HG03139 (cell line): ENCODE data around the gene MTREX.
A peak's percentile ranks its signal among the peaks of the same experiment; 100 is the strongest.

Experiments used
- ATAC-seq: cut with Tn5 transposase; IDR thresholded peaks from one replicate; pipeline ENCODE4 v1.9.1; 2021; ENCODE audit not compliant: unreplicated experiment

The MTREX gene

DNA sequence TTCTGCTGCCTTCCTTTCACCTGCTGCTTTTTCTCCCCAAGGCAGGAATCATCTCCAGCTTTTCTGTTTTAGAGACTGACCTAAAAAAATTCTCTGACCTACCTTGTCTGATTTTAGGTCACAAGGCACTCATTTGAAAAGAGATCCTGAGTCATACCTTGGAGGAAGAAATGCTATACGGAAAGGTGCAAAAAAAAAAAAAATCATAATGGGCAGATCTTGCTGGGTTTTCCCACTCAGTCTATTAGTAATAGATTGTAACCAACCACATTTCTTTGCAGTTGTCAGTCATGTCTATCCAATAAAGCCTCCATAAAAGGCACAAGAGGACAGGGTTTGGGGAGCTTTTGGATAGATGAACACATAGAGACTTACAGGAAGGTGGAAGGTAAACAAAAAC is 70.0 kb downstream of the MTREX start:
- ATAC-seq: no peak

GRCh38 chr5:55383254-55383653 is 75.5 kb downstream of the MTREX start:
- no peak for ATAC-seq

DNA sequence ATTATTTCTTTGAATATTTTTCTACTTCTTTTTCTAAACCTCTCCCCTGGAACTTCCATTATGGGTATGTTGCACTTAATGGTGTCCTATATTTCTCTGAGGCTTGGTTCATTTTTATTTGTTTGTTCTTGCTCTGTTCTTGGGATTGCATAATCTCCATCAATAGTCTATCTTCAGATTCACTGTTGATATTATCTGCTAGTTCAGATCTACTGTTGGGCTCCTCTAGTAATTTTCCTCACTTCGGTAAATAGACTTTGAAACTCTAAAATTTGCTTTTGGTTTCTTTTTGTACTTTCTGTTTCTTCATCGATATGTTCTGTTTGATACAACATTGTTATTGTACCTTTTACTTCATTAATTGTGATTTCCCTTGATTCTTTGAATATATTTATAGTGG is 76.3 kb downstream of the MTREX start:
- no peak for ATAC-seq

DNA sequence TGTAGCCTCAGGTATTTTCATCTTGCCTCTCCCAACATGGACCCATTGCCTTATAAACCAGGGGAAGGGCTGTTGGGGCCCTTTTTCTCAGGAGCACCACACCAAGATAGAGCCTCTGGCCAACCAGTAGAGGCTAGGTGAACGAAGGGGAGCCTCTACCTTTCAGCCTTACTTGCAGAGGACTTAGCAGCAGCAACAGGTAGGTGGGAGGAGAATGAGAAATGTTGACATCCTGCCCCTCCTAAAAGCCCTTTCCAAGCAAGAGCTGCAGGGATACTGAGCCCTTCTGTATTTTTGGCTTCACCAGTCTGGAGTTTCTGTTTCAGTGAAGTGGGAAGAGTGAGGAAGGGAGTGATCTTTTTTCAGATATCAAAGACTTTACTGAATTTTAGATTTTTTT is 77.4 kb downstream of the MTREX start:
- no peak for ATAC-seq

DNA sequence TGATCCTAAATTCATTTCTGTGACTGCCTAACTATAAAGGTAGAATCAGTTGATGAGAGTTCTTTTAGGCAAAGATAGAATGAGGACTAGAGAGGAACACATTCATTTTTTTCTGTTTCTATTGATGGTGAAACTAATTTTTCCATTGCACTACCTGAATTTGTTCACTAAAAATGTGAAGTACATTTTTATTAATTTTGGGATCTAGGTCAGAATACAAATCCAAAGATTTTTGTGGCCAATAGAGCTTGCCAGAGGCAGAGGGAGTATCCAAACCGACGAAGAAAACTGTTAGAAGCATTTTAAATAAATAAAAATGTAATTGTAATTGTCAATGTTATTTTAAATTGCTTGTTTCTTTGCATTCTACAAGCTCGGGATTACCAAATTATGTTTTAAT is 78.1 kb downstream of the MTREX start:
- ATAC-seq: no peak

GRCh38 chr5:55386356-55386755 is 78.6 kb downstream of the MTREX start:
- no peak for ATAC-seq

GRCh38 chr5:55387865-55388264 is 80.1 kb downstream of the MTREX start:
- ATAC-seq: no peak

DNA sequence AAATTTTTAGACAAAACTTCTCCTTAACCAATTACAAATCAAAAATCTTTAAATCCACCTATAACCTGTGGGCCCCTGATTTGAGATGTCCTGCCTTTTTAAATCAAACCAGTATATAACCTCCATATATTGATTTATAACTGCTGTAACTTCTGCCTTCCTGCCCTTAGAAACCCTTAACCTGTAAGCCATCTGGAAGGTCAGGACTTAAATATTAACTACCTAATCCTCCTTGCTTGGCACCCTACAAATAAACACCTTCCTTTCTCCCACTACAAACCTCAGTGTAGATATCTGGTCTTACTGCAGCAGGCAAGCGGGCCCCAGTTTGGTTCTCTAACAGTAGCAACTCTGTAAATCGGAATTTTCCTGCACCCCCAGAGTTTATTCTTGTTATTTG is 83.9 kb downstream of the MTREX start:
- no peak for ATAC-seq

DNA sequence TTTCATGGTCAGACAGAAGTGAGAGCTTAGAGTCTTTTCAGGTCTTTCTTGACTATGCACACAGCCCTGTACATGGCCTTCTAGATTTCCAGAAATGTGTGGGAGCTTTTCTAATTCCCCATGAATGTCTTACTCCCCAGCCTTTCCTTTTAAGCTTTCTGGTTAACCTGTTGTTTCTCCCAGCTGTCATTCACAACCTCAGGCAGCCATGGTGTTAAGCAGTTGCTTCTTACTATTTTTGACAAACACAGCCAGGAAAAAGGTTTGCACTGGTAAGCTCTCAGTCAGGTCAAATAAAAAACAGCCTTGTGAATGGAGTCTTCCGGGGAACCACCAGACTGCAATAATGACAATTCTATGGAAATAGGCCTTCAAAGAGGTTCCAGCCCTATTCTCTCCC is 84.9 kb downstream of the MTREX start:
- ATAC-seq: no peak

DNA sequence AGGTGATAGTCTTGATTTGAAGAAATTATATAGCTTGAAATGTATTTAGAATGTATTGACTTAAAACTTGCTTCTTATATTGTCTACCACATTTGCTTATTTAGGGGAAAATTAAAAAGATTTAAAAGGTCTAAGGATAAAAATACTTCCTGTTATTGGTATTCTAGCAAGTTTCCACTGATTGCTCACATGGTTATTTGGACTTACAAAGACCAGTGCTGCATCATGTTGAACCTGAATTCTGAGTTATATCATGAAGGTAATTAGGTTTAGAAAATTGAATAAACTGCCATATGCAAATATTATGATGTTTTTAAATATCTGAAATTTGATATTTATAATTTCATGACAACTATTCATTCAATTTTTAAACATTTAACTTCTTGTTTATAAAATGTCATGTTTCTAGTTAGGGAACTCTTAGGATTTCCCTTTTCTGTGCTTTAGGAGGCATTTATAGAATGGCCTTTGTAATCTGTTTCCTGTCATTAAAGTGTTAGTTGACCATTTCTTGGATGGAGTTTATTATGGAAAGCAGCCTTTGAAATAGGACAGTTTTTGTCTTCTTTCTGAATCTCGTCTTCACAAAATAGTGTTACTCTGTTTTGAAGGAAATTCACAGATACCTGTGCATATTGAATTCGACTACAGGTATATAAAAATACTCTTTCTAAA is 85.8 kb downstream of the MTREX start:
- ATAC-seq: no peak

DNA sequence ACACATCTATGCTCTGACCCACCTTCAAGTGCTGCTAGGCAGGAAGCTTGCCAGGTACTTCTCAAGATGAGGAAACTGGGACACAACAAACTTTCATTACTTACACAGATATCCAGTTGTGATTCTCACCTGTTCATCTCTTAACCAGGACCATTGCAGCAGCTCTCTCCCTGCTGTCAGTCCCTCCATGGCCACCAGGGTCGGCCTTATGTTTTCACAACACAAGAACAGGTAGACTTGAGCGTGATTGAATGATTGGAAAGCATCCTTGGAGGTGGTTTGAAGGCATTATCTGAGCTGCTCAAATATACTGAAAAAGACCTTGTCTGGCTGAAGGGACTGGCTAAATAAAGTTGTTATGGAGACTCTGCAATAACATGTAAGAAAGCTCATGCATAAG is 94.4 kb downstream of the MTREX start:
- ATAC-seq: no peak

- no peak for ATAC-seq
Measured at GRCh38 chr5:55406292-55406691, 98.5 kb downstream of the MTREX start.

DNA sequence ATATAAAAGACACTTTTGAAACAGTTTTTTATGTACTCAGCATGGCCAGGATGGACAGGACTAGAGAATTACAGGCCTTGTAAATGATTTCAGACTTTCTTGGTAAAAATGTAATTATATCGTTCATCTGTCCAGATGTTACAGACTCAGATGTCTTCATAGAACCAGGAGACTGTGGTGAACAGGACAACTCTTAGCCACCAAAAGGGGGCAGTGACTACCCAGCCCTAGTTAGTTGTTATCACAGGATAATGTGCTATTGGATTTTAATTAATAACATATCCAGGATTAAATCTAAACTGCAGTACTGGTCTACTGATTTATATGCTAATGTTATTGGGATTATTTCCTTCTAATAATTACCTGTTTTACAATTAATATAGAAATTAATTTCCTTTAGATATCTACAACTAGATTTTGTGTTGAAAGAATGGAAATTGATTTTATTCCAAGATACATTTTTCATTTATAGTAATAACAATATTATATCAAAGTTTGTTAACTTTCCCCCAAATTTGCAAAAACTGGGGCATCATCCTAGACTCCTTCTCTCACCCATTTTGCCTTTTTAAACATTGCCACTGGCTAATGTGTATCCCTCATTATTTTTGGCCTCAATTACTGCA is 99.4 kb downstream of the MTREX start:
- no peak for ATAC-seq

- no peak for ATAC-seq
Measured at GRCh38 chr5:55407984-55408383, 100.2 kb downstream of the MTREX start.

DNA sequence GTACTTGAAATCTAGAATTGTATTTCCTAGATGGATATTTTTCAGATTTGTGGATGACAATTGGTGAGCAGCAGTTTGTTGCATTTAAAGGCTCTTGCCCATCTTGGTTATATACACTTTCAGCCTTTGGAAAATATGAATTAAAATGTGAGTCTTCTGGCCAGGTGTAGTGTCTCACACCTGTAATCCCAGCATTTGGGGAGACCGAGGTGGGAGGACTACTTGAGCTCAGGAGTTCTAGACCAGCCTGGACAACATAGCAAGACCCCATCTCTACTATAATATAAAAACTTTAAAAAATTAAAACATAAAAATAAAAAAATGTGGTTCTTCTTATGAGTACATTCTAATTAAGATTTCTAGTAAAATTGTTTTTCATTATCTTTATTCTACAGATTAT is 102.0 kb downstream of the MTREX start:
- ATAC-seq: no peak

DNA sequence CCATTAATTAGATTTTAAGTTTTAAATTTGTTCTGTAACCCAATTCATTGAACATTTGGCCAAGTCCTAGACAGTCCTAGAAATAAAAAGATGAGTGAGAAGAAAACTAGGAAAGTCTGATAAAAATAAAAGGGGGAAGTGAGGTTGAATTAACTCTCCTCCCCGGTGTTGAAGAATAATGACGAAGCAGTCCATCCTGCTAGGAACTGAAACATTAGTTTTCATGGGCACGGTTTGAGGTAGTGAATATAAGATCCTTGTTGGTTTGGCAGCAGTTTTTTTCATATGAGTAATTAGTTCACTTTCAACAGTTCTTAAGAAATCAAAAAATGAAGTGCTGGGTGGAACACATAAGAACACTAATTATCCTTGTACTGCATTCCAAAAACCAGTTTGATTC is 103.1 kb downstream of the MTREX start:
- ATAC-seq: no peak

DNA sequence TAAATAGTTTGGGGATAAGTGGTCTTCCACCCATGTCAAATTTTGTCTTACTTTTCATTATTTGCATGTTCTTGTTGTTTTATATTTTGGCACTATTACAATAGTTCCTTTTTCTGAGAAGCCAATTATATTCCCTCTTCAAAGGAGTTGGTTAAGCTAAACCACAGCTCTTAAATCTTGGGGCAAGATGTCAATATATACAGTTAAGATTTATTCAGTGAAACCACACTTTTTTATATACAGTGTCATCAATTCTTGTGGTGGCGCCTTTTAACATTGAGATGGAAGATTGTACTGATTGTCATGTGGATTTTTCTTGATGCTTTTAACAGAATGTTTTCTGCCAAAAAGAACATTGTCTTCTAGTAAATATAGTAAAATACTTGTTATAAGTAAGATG is 104.1 kb downstream of the MTREX start:
- ATAC-seq: no peak

DNA sequence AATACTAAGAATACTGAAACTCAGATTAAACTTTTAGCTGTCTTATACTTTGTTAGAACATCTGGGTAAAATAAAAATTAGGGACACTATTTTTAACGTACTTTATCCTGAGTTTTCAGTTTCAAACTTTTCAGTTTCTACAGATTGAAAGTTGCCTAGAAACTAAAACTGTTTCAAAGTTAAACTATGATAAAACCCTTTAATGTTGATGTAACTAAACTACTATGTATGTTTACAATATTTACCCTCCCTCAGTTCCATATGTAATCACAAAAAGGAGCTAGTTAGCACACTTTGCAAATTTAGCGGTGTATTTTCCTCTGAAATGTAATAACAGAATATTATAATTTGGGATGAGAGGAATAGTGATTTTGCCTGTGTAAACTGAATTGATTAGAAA is 105.9 kb downstream of the MTREX start:
- ATAC-seq: no peak

GRCh38 chr5:55415071-55415470 is 107.3 kb downstream of the MTREX start:
- ATAC-seq: no peak

- no peak for ATAC-seq
Measured at GRCh38 chr5:55416306-55416705, 108.5 kb downstream of the MTREX start.

GRCh38 chr5:55418994-55419968 is 111.5 kb downstream of the MTREX start:
- ATAC-seq: no peak

GRCh38 chr5:55421074-55421529 is 113.3 kb downstream of the MTREX start:
- ATAC-seq: peak; percentile 97
